ENCODE data around the gene ZNF132.

Gene ZNF132

GRCh38 chr19:58466760-58467589, 27.0 kb upstream of the ZNF132 start, which contains the start of gene ZNF324:
TSS of gene ZNF324 (plus strand) at chr19:58467080. CDS start at chr19:58469186, 2,106 bp downstream.
- DNase-seq (ENCODE audit: low spot score): peak; percentile 99
- TF ChIP-seq, protein P1, sequence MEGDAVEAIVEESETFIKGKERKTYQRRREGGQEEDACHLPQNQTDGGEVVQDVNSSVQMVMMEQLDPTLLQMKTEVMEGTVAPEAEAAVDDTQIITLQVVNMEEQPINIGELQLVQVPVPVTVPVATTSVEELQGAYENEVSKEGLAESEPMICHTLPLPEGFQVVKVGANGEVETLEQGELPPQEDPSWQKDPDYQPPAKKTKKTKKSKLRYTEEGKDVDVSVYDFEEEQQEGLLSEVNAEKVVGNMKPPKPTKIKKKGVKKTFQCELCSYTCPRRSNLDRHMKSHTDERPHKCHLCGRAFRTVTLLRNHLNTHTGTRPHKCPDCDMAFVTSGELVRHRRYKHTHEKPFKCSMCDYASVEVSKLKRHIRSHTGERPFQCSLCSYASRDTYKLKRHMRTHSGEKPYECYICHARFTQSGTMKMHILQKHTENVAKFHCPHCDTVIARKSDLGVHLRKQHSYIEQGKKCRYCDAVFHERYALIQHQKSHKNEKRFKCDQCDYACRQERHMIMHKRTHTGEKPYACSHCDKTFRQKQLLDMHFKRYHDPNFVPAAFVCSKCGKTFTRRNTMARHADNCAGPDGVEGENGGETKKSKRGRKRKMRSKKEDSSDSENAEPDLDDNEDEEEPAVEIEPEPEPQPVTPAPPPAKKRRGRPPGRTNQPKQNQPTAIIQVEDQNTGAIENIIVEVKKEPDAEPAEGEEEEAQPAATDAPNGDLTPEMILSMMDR (IDR thresholded peaks at IDR 0.05; ENCODE audit: extremely low read depth, insufficient read depth, missing control alignments): no peak
- in situ Hi-C loops (cut with MboI; ENCODE audit: low pct_unique_long_range_greater_than_20kb, low sequenced_read_pairs, unreplicated experiment): no loop called here

DNA sequence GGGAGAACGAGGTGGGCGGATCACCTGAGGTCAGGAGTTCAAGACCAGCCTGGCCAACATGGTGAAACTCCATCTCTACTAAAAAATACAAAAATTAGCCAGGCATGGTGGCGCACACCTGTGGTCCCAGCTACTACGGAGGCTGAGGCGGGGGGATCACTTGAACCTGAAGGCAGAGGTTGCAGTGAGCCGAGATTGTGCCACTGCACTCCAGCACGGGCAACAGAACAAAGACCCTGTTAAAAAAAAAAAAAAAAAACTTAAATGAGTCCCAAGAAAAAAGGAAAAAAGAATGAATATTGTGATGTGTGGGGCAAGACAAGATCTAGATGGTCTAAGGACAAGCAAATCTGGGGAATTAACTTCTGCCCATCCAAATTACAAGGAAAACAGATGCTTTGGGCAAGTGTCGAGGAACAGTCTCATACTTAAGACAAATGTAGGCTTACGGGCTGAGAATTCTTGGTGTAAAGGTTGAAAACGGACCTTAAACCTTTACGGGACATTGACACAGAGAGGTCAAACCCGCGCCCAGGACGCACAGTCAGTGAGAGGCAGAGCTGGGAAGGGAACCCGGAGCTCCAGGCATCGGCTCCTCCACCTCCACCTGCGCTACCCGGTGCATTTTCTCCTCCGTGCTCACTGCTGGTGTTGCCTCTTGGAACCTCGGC, 26.3 kb upstream of the ZNF132 start:
- DNase-seq (ENCODE audit: low spot score): no peak
- TF ChIP-seq, protein P1 (IDR thresholded peaks at IDR 0.05; ENCODE audit: extremely low read depth, insufficient read depth, missing control alignments): no peak
- in situ Hi-C loops (cut with MboI; ENCODE audit: low pct_unique_long_range_greater_than_20kb, low sequenced_read_pairs, unreplicated experiment): no loop called here

DNA sequence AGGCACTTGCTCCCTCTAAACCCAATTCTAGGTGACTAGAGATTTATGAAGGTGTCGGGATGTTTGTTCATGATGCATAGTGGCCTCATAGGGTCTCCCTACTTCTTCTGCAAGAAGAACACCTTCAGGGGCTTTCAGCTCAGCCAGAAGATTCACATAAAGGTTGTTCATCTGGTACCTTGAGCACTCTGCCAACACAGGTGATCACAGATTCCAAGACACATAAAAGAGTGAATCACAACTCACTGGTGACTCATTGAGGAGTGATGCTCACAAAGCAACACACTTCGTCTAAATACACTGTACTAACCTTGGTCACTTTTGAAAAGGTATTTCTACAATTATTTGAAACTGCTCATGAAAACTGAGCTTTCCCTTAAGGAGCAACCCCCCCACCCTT, 20.1 kb upstream of the ZNF132 start:
- TF ChIP-seq, protein P1 (IDR thresholded peaks at IDR 0.05; ENCODE audit: extremely low read depth, insufficient read depth, missing control alignments): no peak
- no peak for DNase-seq (ENCODE audit: low spot score)
- in situ Hi-C loops (cut with MboI; ENCODE audit: low pct_unique_long_range_greater_than_20kb, low sequenced_read_pairs, unreplicated experiment): no loop called here

- TF ChIP-seq, protein P1 (IDR thresholded peaks at IDR 0.05; ENCODE audit: extremely low read depth, insufficient read depth, missing control alignments): no peak
- no peak for DNase-seq (ENCODE audit: low spot score)
- in situ Hi-C loops (cut with MboI; ENCODE audit: low pct_unique_long_range_greater_than_20kb, low sequenced_read_pairs, unreplicated experiment): no loop called here
These were observed 16.2 kb upstream of the ZNF132 start for GRCh38 chr19:58456111-58456510.

- no peak for DNase-seq (ENCODE audit: low spot score)
- TF ChIP-seq, protein P1 (IDR thresholded peaks at IDR 0.05; ENCODE audit: extremely low read depth, insufficient read depth, missing control alignments): no peak
- in situ Hi-C loops (cut with MboI; ENCODE audit: low pct_unique_long_range_greater_than_20kb, low sequenced_read_pairs, unreplicated experiment): no loop called here
These were observed 15.4 kb upstream of the ZNF132 start for GRCh38 chr19:58455306-58455705.

DNA sequence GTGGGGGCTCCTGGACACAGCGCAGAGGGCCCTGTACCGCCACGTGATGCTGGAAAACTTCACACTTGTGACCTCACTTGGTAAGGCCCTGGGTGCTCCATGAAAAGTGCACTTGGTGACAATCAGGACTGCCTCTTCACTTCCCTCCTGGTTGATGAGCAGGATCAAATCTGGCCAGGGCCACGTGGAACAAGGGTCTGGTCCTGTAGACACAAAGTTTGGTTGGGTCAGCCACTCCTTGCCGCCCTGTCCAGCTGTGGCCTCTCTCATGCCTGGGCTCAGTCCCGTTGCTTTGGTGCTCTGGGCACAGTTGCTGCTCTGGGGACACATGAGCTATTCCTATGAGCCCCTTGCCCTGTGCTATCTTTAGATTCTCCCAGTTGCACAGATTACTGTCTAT, 13.8 kb upstream of the ZNF132 start:
- TF ChIP-seq, protein P1 (IDR thresholded peaks at IDR 0.05; ENCODE audit: extremely low read depth, insufficient read depth, missing control alignments): no peak
- DNase-seq (ENCODE audit: low spot score): no peak

More for the DNA sequence above, 13.8 kb upstream of the ZNF132 start:
- in situ Hi-C loops (cut with MboI; ENCODE audit: low pct_unique_long_range_greater_than_20kb, low sequenced_read_pairs, unreplicated experiment): no loop called here
